Heart left ventricle (tissue), 13 donors: ENCODE measurements around the gene SLC7A6OS.
A peak's percentile ranks its signal among the peaks of the same experiment; 100 is the strongest.

Experiments
- CTCF ChIP-seq, 12 donors: fragments of 200-600 bp; sonication (generic) in 4 of 12; IDR thresholded peaks; one replicate each; pipeline versions ENCODE4 v1.5.0 to v1.8.0; 2018 to 2022; ENCODE audit warnings: antibody characterized with exemption in 12 of 12, mild to moderate bottlenecking in 5 of 12
- POLR2A ChIP-seq, 2 donors: fragments of 450-650 bp; IDR thresholded peaks; one replicate each; pipeline ENCODE4 v1.6.1; 2017; ENCODE audit warnings: antibody characterized with exemption in 2 of 2, mild to moderate bottlenecking in 2 of 2, moderate library complexity in 2 of 2
- donor health status: ischemic (EF 13 %, LVEDD 7.1; RV severe dilation, severe dysfunction).
- donor health status: DM: no; HTN: yes; CAD: no.
- donor health status: DM: no; HTN: no; CAD: no.
- donor health status: ischemic (EF 25% LVEDD 6.9; RV normal size, moderate dysfunction).
- donor health status: ischemic (EF 25% LVEDD 5.7; RV mildly dilated, moderate dysfunction).
- donor health status: ischemic (EF 35%, LVEDD 5.7; RV mildly dilated, moderate dysfunction).
- donor health status: nonischemic (EF 11% LVEDD 7.7; RV severe dilation, severe dysfunction).
- donor health status: DM: yes; HTN: yes; CAD: no.
- donor health status: PGD.
- donor health status: ischemic (EF 29% LVEDD 5.4; RV normal size, mild dysfunction).
- donor health status: nonischemic (EF 23%, LVEDD 6.1; RV moderate dilation, normal function).

- peak; percentile 85 to 97 (median 92) for TF ChIP-seq CTCF (IDR thresholded peaks at IDR 0.05)
- no peak for TF ChIP-seq POLR2A (IDR thresholded peaks at IDR 0.05)
These were observed 17.6 kb upstream of the SLC7A6OS start for GRCh38 chr16:68328151-68328859.
